IPS-20b (cell line): ENCODE data around the gene RTBDN.
"Not testable (repeated sequence)": the region's sequence is repeated elsewhere in the genome, so short reads cannot be mapped to it uniquely, and the experiment has no call there.

ENCODE experiments used
- H3K27ac ChIP-seq: one replicate; pipeline ENCODE4 v1.5.1; 2013; ENCODE audit warnings: low read length
- H3K27me3 ChIP-seq: 2 replicates; pipeline ENCODE4 v1.6.1; 2013; ENCODE audit warnings: mild to moderate bottlenecking, low read length, inconsistent platforms; ENCODE audit not compliant: insufficient read depth
- H3K36me3 ChIP-seq: 2 replicates; pipeline ENCODE4 v1.6.1; 2013; ENCODE audit warnings: low read depth, mild to moderate bottlenecking, inconsistent platforms, low read length, moderate library complexity; ENCODE audit not compliant: insufficient read depth
- H3K4me1 ChIP-seq: 2 replicates; pipeline ENCODE4 v1.6.1; 2013; ENCODE audit warnings: mild to moderate bottlenecking, control low read depth, inconsistent platforms, low read length, moderate library complexity; ENCODE audit not compliant: insufficient read depth
- H3K4me3 ChIP-seq: 2 replicates; pipeline ENCODE4 v1.5.1; 2013; ENCODE audit warnings: mild to moderate bottlenecking, low read length, inconsistent platforms
- H3K9ac ChIP-seq: 2 replicates; pipeline ENCODE4 v1.6.1; 2013; ENCODE audit warnings: low read depth, mild to moderate bottlenecking, inconsistent platforms, low read length, moderate library complexity
- H3K9me3 ChIP-seq: 2 replicates; pipeline ENCODE4 v1.6.1; 2013; ENCODE audit warnings: mild to moderate bottlenecking, low read depth, low read length, inconsistent platforms; ENCODE audit not compliant: insufficient read depth

RTBDN gene

GRCh38 chr19:12804051-12804450 is 30.3 kb downstream of the RTBDN start:
- peaks cover 24% of the 10 kb centered on the region for H3K36me3 ChIP-seq
- H3K27ac ChIP-seq, result no peak overlapping the region
- no peaks in the 10 kb centered on the region for H3K9me3 ChIP-seq
- peaks cover 6% of the 10 kb centered on the region for H3K27me3 ChIP-seq
- H3K4me3 ChIP-seq, result no peak overlapping the region
- no peak overlapping the region for H3K9ac ChIP-seq
- peaks cover 5% of the 10 kb centered on the region for H3K4me1 ChIP-seq

DNA sequence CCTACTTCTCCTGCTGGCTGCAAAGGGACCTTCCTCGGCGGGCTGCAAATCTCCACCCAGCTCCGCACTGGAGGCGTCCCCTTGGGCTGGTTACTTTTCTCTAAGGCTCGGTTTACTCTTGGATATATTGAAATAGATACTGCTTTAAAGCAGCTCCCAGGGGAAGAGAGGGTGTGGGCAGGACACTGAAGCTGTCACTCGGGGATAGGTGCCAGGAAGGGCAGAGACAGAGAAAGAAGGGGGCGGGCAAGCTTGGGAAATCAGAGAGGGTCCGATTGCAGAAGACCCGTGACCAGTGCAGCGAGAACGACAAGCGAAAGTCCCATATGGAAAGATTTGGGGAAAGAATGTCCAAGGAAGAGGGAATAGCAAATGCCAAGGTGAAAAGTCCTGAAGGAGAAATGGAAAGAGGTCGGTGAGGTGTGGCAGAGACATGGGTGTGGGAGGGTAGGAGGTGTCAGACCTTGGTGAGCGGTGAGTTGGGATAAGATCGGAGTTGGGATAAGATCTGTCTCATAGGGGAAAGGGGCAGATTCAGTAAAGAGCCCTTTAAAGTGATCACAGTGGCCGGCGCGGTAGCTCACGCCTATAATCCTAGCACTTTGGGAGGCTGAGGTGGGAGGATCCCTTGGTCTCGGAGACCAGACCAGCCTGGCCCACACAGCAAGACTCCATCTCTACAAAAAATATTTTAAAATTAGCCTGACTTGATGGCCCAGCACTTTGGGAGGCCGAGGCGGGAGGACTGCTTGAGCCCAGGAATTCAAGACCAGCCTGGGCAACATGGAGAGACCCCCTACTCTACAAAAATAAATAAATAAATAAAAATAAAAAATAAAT is 31.9 kb downstream of the RTBDN start:
- Histone ChIP-seq H3K27ac (no peak overlapping the region), H3K9ac (no peak overlapping the region), H3K9me3 (no peaks in the 10 kb centered on the region), H3K36me3 (peaks cover 25% of the 10 kb centered on the region), H3K27me3 (peaks cover 6% of the 10 kb centered on the region), H3K4me1 (peaks cover 5% of the 10 kb centered on the region), H3K4me3 (peak overlapping the region; percentile 90)

DNA sequence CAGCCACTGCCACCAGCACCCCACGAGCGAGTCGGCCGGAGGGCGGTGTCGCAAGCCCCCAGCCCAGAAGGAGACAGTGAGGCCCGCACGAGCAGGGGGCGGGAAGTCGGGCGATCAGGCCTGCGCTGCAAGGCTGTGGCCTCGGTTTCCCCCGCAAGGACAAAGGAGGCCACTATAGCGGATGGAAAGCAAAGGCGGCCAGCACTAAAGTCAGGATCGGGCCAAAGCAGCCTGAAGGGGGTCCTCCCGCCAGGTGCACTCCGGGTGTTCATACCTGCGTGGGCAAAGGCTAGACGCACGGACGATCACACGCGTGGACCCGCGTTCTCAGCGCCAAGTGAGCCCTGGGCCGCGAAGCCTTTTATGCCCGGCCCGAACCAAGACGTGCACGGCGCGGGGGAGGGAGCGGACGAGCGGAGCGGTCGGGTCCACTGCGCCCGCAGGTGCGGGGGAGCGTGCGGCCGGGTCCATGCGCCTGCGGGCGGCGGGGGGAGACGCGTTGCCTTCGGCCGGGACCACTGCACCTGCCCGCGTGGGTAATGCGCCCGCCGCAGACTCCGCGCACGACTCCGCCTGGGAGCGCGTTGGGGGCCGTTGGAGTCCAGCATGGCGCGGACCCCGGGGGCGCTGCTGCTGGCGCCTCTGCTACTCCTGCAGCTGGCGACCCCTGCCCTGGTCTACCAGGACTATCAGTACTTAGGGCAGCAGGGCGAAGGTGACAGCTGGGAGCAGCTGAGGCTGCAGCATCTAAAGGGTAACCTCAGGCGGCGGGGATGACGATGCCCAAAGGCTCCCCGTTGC is 32.7 kb downstream of the RTBDN start, which contains the start of the genes PRDX2 and THSD8:
Gene PRDX2, minus strand, starts transcription at position 335 of the 801 bp plus-strand sequence. CDS start 539 bp downstream, outside the sequence.
Gene THSD8, plus strand, starts transcription at position 604 of the 801 bp plus-strand sequence. Its CDS starts 3 bp downstream, at position 607.
- Histone ChIP-seq H3K27ac (peak within 1 kb of the TSS; percentile 78), H3K4me1 (peaks cover 5% of the 10 kb centered on the region)

DNA sequence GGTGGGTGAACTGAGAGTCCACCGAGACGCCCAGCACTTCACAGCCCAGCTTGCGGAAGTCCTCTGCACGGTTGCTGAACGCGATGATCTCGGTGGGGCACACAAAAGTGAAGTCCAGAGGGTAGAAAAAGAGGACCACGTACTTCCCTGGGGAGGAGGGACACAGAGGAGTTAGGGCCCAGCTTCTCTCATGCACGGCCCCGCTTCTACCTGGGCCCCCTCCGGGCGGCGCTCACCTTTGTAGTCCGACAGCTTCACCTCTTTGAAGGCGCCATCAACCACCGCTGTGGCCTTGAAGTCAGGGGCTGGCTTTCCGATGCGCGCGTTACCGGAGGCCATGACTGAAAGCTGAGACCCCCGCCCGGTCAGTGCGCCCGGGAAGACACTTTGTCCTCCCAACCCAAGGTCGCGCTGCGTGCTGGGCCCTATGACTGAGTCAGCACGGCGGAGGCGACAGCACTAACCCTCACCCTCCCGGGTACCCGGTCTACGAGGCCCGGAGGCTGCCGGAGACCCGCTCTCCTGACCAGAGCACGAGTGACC is 33.4 kb downstream of the RTBDN start:
- Histone ChIP-seq H3K4me1 (peaks cover 10% of the 10 kb centered on the region), H3K36me3 (peaks cover 31% of the 10 kb centered on the region), H3K27me3 (peaks cover 6% of the 10 kb centered on the region), H3K27ac (peak overlapping the region; percentile 78), H3K9me3 (no peaks in the 10 kb centered on the region), H3K9ac (peak overlapping the region; percentile 96), H3K4me3 (peak overlapping the region; percentile 90)

More for the DNA sequence above, 32.7 kb downstream of the RTBDN start, which contains the start of the genes PRDX2 and THSD8:
- no peaks in the 10 kb centered on the region for H3K9me3 ChIP-seq
- peaks cover 6% of the 10 kb centered on the region for H3K27me3 ChIP-seq
- peak within 1 kb of the TSS; percentile 96 for H3K9ac ChIP-seq
- peak within 1 kb of the TSS; percentile 90 for H3K4me3 ChIP-seq
- peaks cover 31% of the 10 kb centered on the region for H3K36me3 ChIP-seq

DNA sequence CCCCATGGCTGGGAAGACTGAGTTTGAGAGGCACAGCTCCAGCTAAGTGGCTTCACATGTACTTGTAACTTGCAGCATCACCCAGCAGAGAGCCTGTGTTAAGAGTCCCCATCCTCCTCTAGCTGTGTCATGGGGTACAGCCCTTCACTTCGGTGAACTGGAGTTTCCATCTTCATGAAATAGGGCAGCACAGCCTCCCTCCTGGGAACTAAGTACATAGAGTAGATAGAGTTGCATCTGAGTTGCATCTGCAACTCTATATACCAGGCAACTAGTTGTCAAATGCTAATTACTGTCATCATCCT is 34.0 kb downstream of the RTBDN start:
- Histone ChIP-seq H3K27me3 (peaks cover 6% of the 10 kb centered on the region), H3K4me1 (peaks cover 11% of the 10 kb centered on the region), H3K36me3 (peaks cover 31% of the 10 kb centered on the region), H3K9ac (peak overlapping the region; percentile 96; the same call in 1 of the 2 replicates), H3K4me3 (peak overlapping the region; percentile 90), H3K9me3 (no peaks in the 10 kb centered on the region), H3K27ac (no peak overlapping the region)

GRCh38 chr19:12799742-12800465 is 34.5 kb downstream of the RTBDN start:
- Histone ChIP-seq H3K27ac (no peak overlapping the region), H3K9ac (peak overlapping the region; percentile 96; the same call in 1 of the 2 replicates), H3K4me3 (peak overlapping the region; percentile 90), H3K27me3 (peaks cover 6% of the 10 kb centered on the region), H3K9me3 (no peaks in the 10 kb centered on the region), H3K36me3 (peaks cover 31% of the 10 kb centered on the region), H3K4me1 (peaks cover 11% of the 10 kb centered on the region)

DNA sequence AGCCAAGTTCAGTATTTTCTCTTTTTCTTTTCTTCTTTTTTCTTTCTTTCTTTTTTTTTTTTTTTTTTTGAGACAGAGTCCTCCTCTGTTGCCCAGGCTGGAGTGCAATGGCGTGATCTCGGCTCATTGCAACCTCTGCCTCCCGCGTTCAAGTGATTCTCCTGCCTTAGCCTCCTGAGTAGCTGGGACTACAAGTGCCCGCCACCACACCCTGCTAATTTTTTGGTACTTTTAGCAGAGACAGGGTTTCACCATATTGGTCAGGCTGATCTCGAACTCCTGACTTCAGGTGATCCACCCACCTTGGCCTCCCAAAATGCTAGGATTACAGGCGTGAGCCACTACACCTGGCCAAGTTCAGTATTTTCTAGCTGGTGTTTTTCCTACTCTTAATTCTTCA is 36.8 kb downstream of the RTBDN start:
- not testable (repeated sequence) for H3K27ac ChIP-seq
- peaks cover 14% of the 10 kb centered on the region for H3K4me1 ChIP-seq

DNA sequence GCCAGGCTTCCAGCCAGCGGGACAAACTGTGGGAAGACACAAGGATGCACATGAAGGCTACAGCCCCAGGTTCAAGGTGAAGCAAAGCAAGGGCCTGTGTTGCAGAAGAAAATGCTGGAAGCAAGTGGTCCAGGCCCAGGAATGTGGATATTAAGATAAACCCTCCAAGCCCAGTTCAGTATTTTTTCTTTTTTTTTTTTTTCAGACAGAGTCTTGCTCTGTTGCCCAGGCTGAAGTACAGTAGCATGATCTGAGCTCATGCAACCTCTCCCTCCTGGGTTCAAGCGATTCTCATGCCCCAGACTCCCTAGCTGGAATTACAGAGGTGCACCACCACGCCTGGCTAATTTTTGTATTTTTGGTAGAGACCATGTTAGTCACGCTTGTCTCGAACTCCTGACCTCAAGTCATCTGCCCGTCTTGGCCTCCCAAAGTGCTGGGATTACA is 37.2 kb downstream of the RTBDN start:
- H3K27ac ChIP-seq, result no peak overlapping the region

More for the DNA sequence above, 36.8 kb downstream of the RTBDN start:
- not testable (repeated sequence) for H3K9me3 ChIP-seq, H3K4me3 ChIP-seq, H3K9ac ChIP-seq
- Histone ChIP-seq H3K27me3 (peaks cover 20% of the 10 kb centered on the region), H3K36me3 (peaks cover 31% of the 10 kb centered on the region)

DNA sequence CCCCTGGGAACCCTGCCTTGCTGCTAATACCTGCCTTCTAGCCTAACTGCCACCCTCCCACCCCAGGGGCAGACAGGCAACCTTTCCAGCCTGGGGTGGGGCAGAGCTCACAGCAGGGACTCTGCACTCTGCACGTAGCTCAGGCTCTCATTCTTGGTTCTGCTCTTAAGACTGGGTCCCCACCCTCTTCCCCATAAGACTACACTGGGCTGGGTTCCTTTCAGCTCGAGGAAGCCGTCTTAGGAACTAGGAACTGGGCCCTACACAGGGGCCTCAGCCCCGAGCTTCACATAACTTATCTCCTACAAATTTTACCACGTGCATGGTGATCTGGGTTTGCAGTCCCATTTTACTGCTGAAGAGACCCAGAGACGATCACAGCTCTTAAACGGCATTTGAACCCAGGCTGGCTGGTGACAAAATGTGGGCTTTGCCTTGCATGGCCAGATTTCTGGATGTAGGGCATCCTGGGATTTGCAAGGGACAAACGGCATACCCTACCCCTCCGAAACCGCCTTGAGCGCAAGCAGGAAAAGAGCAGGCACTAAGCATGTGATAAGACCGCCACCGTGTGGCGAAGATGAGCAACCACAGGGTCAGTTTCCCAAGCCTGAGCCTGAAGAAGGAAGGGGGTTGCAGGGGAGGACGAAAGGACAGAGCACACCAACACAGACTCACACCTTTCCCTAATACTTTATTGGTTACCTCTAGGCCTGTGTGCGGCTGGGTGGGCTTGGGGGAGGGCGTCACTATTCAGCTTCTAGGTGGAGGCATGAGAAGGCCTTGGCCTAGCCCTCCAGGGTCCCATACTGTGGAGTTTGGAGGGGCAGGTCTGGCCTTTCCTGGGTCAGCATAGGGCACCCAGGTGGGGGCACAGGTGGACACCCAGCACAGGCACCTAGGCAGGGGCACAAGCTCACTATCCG is 38.0 kb downstream of the RTBDN start:
- Histone ChIP-seq H3K27ac (no peak overlapping the region), H3K27me3 (peaks cover 27% of the 10 kb centered on the region), H3K36me3 (peaks cover 31% of the 10 kb centered on the region), H3K4me3 (no peak overlapping the region), H3K9ac (peak overlapping the region; percentile 16; the same call in 1 of the 2 replicates), H3K9me3 (no peaks in the 10 kb centered on the region), H3K4me1 (peaks cover 14% of the 10 kb centered on the region)

More for the DNA sequence above, 37.2 kb downstream of the RTBDN start:
- no peak overlapping the region for H3K9ac ChIP-seq
- H3K9me3 ChIP-seq, result no peaks in the 10 kb centered on the region
- peaks cover 14% of the 10 kb centered on the region for H3K4me1 ChIP-seq
- no peak overlapping the region for H3K4me3 ChIP-seq
- H3K36me3 ChIP-seq, result peaks cover 31% of the 10 kb centered on the region
- peaks cover 20% of the 10 kb centered on the region for H3K27me3 ChIP-seq

DNA sequence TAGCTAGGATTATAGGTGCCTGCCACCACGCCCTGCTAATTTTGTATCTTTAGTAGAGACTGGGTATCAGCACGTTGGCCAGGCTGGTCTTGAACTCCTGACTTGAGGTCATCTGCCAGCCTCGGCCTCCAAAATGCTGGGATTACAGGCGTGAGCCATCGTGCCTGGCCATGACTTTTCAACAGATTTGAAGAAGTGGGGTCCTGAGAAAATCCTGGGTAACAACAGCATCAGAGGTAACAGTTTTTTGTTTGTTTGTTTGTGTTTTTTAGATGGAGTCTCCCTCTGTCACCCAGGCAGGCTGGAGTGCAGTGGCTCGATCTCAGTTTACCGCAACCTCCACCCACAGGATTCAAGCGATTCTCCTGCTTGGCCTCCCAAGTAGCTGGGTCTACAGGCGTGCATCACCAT is 39.4 kb downstream of the RTBDN start:
- no peak overlapping the region for H3K4me3 ChIP-seq
- no peak overlapping the region for H3K9ac ChIP-seq
- H3K27me3 ChIP-seq, result peaks cover 40% of the 10 kb centered on the region
- H3K36me3 ChIP-seq, result peaks cover 24% of the 10 kb centered on the region
- H3K4me1 ChIP-seq, result peaks cover 19% of the 10 kb centered on the region
- H3K27ac ChIP-seq, result no peak overlapping the region
- no peaks in the 10 kb centered on the region for H3K9me3 ChIP-seq
